Measurements from ENCODE around the gene PPP1R26. TPM values are rescaled to one million over a fixed set of nuclear protein-coding genes. Genes with fewer than 3 reads are reported as not detected.

Gene PPP1R26
- 9.1 and 10.0 TPM in 2 replicates for total RNA-seq

GRCh38 chr9:135479469-135480052, at the start of gene PPP1R26:
PPP1R26 (plus strand) TSS chr9:135479782; CDS start chr9:135484511, 4,729 bp downstream.

GRCh38 chr9:135500525-135501260, 21.1 kb downstream of the PPP1R26 start, which contains the start of gene MRPS2:
MRPS2 (plus strand) TSS chr9:135500682; CDS start chr9:135500711, 29 bp downstream.

GRCh38 chr9:135520916-135521607, 41.5 kb downstream of the PPP1R26 start, which contains the start of gene LCN1:
LCN1 (plus strand) TSS chr9:135521440; CDS start chr9:135521498, 58 bp downstream.

Other genes starting within 250 kb of the PPP1R26 start
- gene MRPS2, start 20.9 kb downstream of the PPP1R26 start, total RNA-seq = 9.9 and 12.3 TPM in 2 replicates
- gene LCN1, start 41.7 kb downstream of the PPP1R26 start, total RNA-seq = not detected in 2 replicates
- gene OBP2A, start 66.3 kb downstream of the PPP1R26 start, total RNA-seq = not detected in 2 replicates
- gene PAEP, start 82.0 kb downstream of the PPP1R26 start, total RNA-seq = not detected in 2 replicates
- gene GLT6D1, start 159.8 kb downstream of the PPP1R26 start, total RNA-seq = not detected in 2 replicates
- gene LCN9, start 183.5 kb downstream of the PPP1R26 start, total RNA-seq = not detected in 2 replicates
- not detected in 2 replicates for gene SOHLH1, start 219.7 kb downstream of the PPP1R26 start, total RNA-seq
- not detected in 2 replicates for gene KCNT1, start 222.4 kb downstream of the PPP1R26 start, total RNA-seq